B cell (primary cell): Measurements from ENCODE around the gene VTI1A. TPM values are rescaled to one million over a fixed set of nuclear protein-coding genes. Genes with fewer than 3 reads are reported as not detected.

Experiments
- ATAC-seq: fragments of 200-7000 bp; cut with Tn5 transposase; one replicate; pipeline ENCODE4 v1.10.0; 2021; ENCODE audit warnings: low read depth, mild to moderate bottlenecking, moderate number of reproducible peaks, moderate library complexity
- CTCF ChIA-PET: fragments of 350-600 bp; sonication (Branson Sonifier 250); formaldehyde crosslinking; loops from one replicate; lab custom pipeline; 2021; ENCODE audit warnings: antibody characterized with exemption, inconsistent platforms; lab: Charles Lee
- POLR2A ChIA-PET: fragments of 350-600 bp; sonication (Branson Sonifier 250); formaldehyde crosslinking; loops from one replicate; lab custom pipeline; 2021; ENCODE audit warnings: antibody characterized with exemption; lab: Charles Lee
- DNase-seq: peaks from one replicate; pipeline ENCODE4 v3.0.0; 2013
- H2AFZ ChIP-seq: 2 replicates; pipeline ENCODE4 v1.6.1; 2012; ENCODE audit warnings: mild to moderate bottlenecking, low read depth, low read length; ENCODE audit not compliant: insufficient read depth, poor library complexity, severe bottlenecking
- H3K27ac ChIP-seq, 2 donors: 1 replicate in 1 of 2; 2 replicates in 1 of 2; pipeline ENCODE4 v1.5.1; 2012 to 2013; ENCODE audit warnings: low read length in 2 of 2, mild to moderate bottlenecking in 2 of 2, moderate library complexity in 1 of 2
- H3K27me3 ChIP-seq, 4 experiments: fragments of 200-600 bp in 1 of 4; sonication (generic) in 1 of 4; replicated peaks in 1 of 4; 1 replicate in 2 of 4; 2 replicates in 2 of 4; pipeline versions ENCODE4 v1.6.1 to v1.7.0; 2013 to 2016; ENCODE audit warnings: low read length in 3 of 4, mild to moderate bottlenecking in 2 of 4, mixed read lengths in 1 of 4, moderate library complexity in 1 of 4; ENCODE audit not compliant: insufficient read depth in 4 of 4, control insufficient read depth in 3 of 4; ENCODE audit errors: control extremely low read depth in 1 of 4
- H3K36me3 ChIP-seq, 2 experiments: replicated peaks in 1 of 2; 1 replicate in 1 of 2; 2 replicates in 1 of 2; pipeline versions ENCODE4 v1.6.1 to v1.7.1; 2013; ENCODE audit warnings: low read length in 1 of 2; ENCODE audit not compliant: insufficient read depth in 2 of 2, control insufficient read depth in 1 of 2; ENCODE audit errors: control extremely low read depth in 1 of 2, extremely low read depth in 1 of 2
- H3K4me1 ChIP-seq, 2 donors: fragments of 200-600 bp in 1 of 2; sonication (generic) in 1 of 2; 1 replicate in 1 of 2; 2 replicates in 1 of 2; pipeline versions ENCODE4 v1.5.1 to v1.6.1; 2013 to 2017; ENCODE audit warnings: low read length in 2 of 2; ENCODE audit not compliant: control insufficient read depth in 2 of 2, insufficient read depth in 2 of 2
- H3K4me2 ChIP-seq: replicated peaks from 2 replicates; pipeline ENCODE3; 2012; ENCODE audit warnings: mild to moderate bottlenecking, low read depth, low read length; ENCODE audit not compliant: poor library complexity, severe bottlenecking
- H3K4me3 ChIP-seq, 5 experiments: fragments of 200-600 bp in 1 of 5; sonication (generic) in 1 of 5; 1 replicate in 3 of 5; 2 replicates in 2 of 5; pipeline versions ENCODE4 v1.5.1 to v1.7.0; 2011 to 2016; ENCODE audit warnings: low read length in 4 of 5, mild to moderate bottlenecking in 4 of 5, low read depth in 2 of 5, control low read depth in 1 of 5, moderate library complexity in 1 of 5; ENCODE audit not compliant: insufficient read depth in 1 of 5; ENCODE audit errors: control extremely low read depth in 1 of 5, extremely low read depth in 1 of 5
- H3K79me2 ChIP-seq: fragments of 200-600 bp; sonication (generic); one replicate; pipeline ENCODE4 v1.6.0; 2016; ENCODE audit warnings: low read length; ENCODE audit not compliant: control insufficient read depth, insufficient read depth
- H3K9ac ChIP-seq: fragments of 200-600 bp; sonication (generic); 2 replicates; pipeline ENCODE4 v1.6.1; 2017; ENCODE audit warnings: mild to moderate bottlenecking, low read length, moderate library complexity
- H3K9me3 ChIP-seq, 3 donors: one replicate each; pipeline versions ENCODE4 v1.6.1 to v1.7.1; 2013; ENCODE audit warnings: low read length in 2 of 3; ENCODE audit not compliant: control insufficient read depth in 2 of 3, insufficient read depth in 1 of 3; ENCODE audit errors: control extremely low read depth in 1 of 3
- H4K20me1 ChIP-seq: 2 replicates; pipeline ENCODE4 v1.6.0; 2012; ENCODE audit warnings: mild to moderate bottlenecking, low read length; ENCODE audit not compliant: insufficient read depth, control insufficient read depth, poor library complexity, severe bottlenecking
- H3K27ac Mint-ChIP-seq: one replicate; pipeline ENCODE4 v1.8.0; 2021; ENCODE audit warnings: mixed read lengths
- H3K27me3 Mint-ChIP-seq: one replicate; pipeline ENCODE4 v1.8.0; 2021; ENCODE audit warnings: mixed read lengths
- H3K4me1 Mint-ChIP-seq: one replicate; pipeline ENCODE4 v1.8.0; 2021; ENCODE audit warnings: mixed read lengths
- H3K4me3 Mint-ChIP-seq: one replicate; pipeline ENCODE4 v1.8.0; 2021; ENCODE audit warnings: mixed read lengths
- H3K9me3 Mint-ChIP-seq: one replicate; pipeline ENCODE4 v1.8.0; 2022; ENCODE audit warnings: mixed read lengths; ENCODE audit not compliant: insufficient read depth
- CTCF ChIP-seq: fragments of 200-600 bp; IDR thresholded peaks from one replicate; pipeline ENCODE4 v1.8.0; 2022; ENCODE audit warnings: antibody characterized with exemption, mild to moderate bottlenecking
- EZH2 ChIP-seq: IDR thresholded peaks from 2 replicates; pipeline ENCODE4 v1.6.1; 2012; ENCODE audit warnings: borderline replicate concordance, low read depth, mild to moderate bottlenecking, moderate library complexity, low read length; ENCODE audit not compliant: insufficient read depth, poor library complexity, severe bottlenecking
- WGBS: methylation state at CpG from one replicate; pipeline ENCODE4 v1.1.5; 2013; ENCODE audit warnings: missing lambda C conversion rate; ENCODE audit not compliant: insufficient coverage; 5-methylcytosine and 5-hydroxymethylcytosine counted together
- intact Hi-C: fragments of 100-400 bp; cut with micrococcal nuclease; formaldehyde crosslinking; loops from one replicate; pipeline ENCODE4 v1.10.0; 2022
- polyA plus RNA-seq: library from polyadenylated mRNA; depleted of rRNA; stranded (reverse); fragments of >200 nt; gene quantifications from 2 replicates; pipeline ENCODE4 v1.2.3, GENCODE V29; 2012
- total RNA-seq, 2 donors: library from RNA; stranded (reverse); fragments of 120-200 nt in 1 of 2; gene quantifications; 1 replicate in 1 of 2; 2 replicates in 1 of 2; pipeline versions ENCODE4 v1.2.3 to v1.2.4, GENCODE V29; 2013 to 2022

The VTI1A gene
- total and polyA plus RNA-seq, 2 donors (not counting 1 experiment from before 2014, with no cell fraction given): 20.0 to 84.1 TPM

- ChIA-PET POLR2A (no interaction called here), CTCF (no interaction called here)
- Mint-ChIP-seq H3K27ac (no peak overlapping the region), H3K27me3 (no peaks in the 10 kb centered on the region), H3K9me3 (no peaks in the 10 kb centered on the region), H3K4me3 (no peak overlapping the region), H3K4me1 (no peaks in the 10 kb centered on the region)
- no peak overlapping the region for H3K4me2 ChIP-seq
- H3K36me3 ChIP-seq: peaks cover 10 to 16% of the 10 kb centered on the region in 2 experiments
- no peak for TF ChIP-seq CTCF
- no peak for TF ChIP-seq EZH2
- H3K27ac ChIP-seq: no peak overlapping the region
- H3K27me3 ChIP-seq: no peaks in the 10 kb centered on the region
- H3K4me3 ChIP-seq: no peak overlapping the region
- DNase-seq (no peak), ATAC-seq (no peak)
- intact Hi-C loops: no loop called here
- no peak overlapping the region for H3K9ac ChIP-seq
- H3K4me1 ChIP-seq: no peaks in the 10 kb centered on the region
- WGBS: 100% methylated on average over 3 of the region's 5 CpGs
- no peaks in the 10 kb centered on the region for H4K20me1 ChIP-seq
- no peaks in the 10 kb centered on the region for H3K79me2 ChIP-seq
- no peaks in the 10 kb centered on the region for H3K9me3 ChIP-seq
- H2AFZ ChIP-seq: no peak overlapping the region
Observed at GRCh38 chr10:112672706-112673105, 225.7 kb downstream of the VTI1A start.

- no peaks in the 10 kb centered on the region for H3K4me1 ChIP-seq
- no peak overlapping the region for H3K4me2 ChIP-seq
- no peak overlapping the region for H3K9ac ChIP-seq
- no peaks in the 10 kb centered on the region for H3K4me1 Mint-ChIP-seq
- no peaks in the 10 kb centered on the region for H3K27me3 ChIP-seq
- POLR2A ChIA-PET: no interaction called here
- no peak for TF ChIP-seq EZH2
- no peak for TF ChIP-seq CTCF
- ATAC-seq (no peak), DNase-seq (no peak)
- no peaks in the 10 kb centered on the region for H4K20me1 ChIP-seq
- H3K27ac ChIP-seq: no peak overlapping the region
- CTCF ChIA-PET: no interaction called here
- H3K9me3 Mint-ChIP-seq: no peaks in the 10 kb centered on the region
- no peak overlapping the region for H2AFZ ChIP-seq
- no peaks in the 10 kb centered on the region for H3K79me2 ChIP-seq
- H3K27ac Mint-ChIP-seq: no peak overlapping the region
- no peak overlapping the region for H3K4me3 ChIP-seq
- H3K4me3 Mint-ChIP-seq: no peak overlapping the region
- H3K27me3 Mint-ChIP-seq: no peaks in the 10 kb centered on the region
- 80% methylated on average over 1 of the region's 10 CpGs for WGBS
- H3K9me3 ChIP-seq: no peaks in the 10 kb centered on the region
- intact Hi-C loops: no loop called here
- peaks cover 2 to 11% of the 10 kb centered on the region in 2 experiments for H3K36me3 ChIP-seq
Observed at GRCh38 chr10:112675560-112676083, 228.6 kb downstream of the VTI1A start.
